Esophagus muscularis mucosa (tissue), 4 donors: Measurements from ENCODE around the gene SIRPA. TPM values are rescaled to one million over a fixed set of nuclear protein-coding genes. Genes with fewer than 3 reads are reported as not detected.

ENCODE experiments used
- DNase-seq: peaks from one replicate; pipeline ENCODE4 v3.0.0-alpha.2; 2017; ENCODE audit errors: extremely low spot score
- H3K27ac ChIP-seq, 4 donors: fragments of 200-600 bp; sonication (generic); replicated peaks in 1 of 4; 1 replicate in 3 of 4; 2 replicates in 1 of 4; pipeline ENCODE4 v1.5.1; 2016 to 2019; ENCODE audit warnings: mild to moderate bottlenecking in 1 of 4
- H3K27me3 ChIP-seq, 4 donors: fragments of 200-600 bp; sonication (generic); one replicate each; pipeline versions ENCODE4 v1.5.1 to v1.6.0; 2016 to 2019
- H3K36me3 ChIP-seq, 4 donors: fragments of 200-600 bp; sonication (generic); one replicate each; pipeline ENCODE4 v1.5.1; 2016 to 2019
- H3K4me1 ChIP-seq, 4 donors: fragments of 200-600 bp; sonication (generic); one replicate each; pipeline ENCODE4 v1.5.1; 2016 to 2019
- H3K4me3 ChIP-seq, 4 donors: fragments of 200-600 bp; sonication (generic); 1 replicate in 2 of 4; 2 replicates in 2 of 4; pipeline ENCODE4 v1.5.1; 2016 to 2019; ENCODE audit warnings: mild to moderate bottlenecking in 4 of 4, moderate library complexity in 1 of 4
- H3K9me3 ChIP-seq, 4 donors: fragments of 200-600 bp; sonication (generic); 1 replicate in 3 of 4; 2 replicates in 1 of 4; pipeline ENCODE4 v1.5.1; 2016 to 2019
- CTCF ChIP-seq, 3 experiments: fragments of 200-600 bp in 2 of 3; fragments of 450-650 bp in 1 of 3; sonication (generic) in 2 of 3; IDR thresholded peaks; one replicate each; pipeline ENCODE4 v1.5.1; 2017 to 2019; ENCODE audit warnings: antibody characterized with exemption in 3 of 3, mild to moderate bottlenecking in 2 of 3, moderate library complexity in 1 of 3
- EP300 ChIP-seq: sonication (generic); formaldehyde crosslinking; IDR thresholded peaks from one replicate; pipeline ENCODE4 v1.6.1; 2017; ENCODE audit warnings: antibody characterized with exemption
- POLR2A ChIP-seq: fragments of 450-650 bp; IDR thresholded peaks from one replicate; pipeline ENCODE4 v1.6.1; 2017; ENCODE audit warnings: antibody characterized with exemption, moderate library complexity, mild to moderate bottlenecking, low read depth
- POLR2AphosphoS5 ChIP-seq, 2 donors: sonication (generic); formaldehyde crosslinking; IDR thresholded peaks; one replicate each; pipeline ENCODE4 v1.6.1; 2017; ENCODE audit warnings: antibody characterized with exemption in 2 of 2
- WGBS: methylation state at CpG from one replicate; pipeline ENCODE4 v1.1.5; 2018; 5-methylcytosine and 5-hydroxymethylcytosine counted together
- intact Hi-C: fragments of 100-400 bp; cut with DNase I; formaldehyde crosslinking; loops from one replicate; pipeline ENCODE4 v1.15.1; 2023
- total RNA-seq, 4 donors: library from RNA; depleted of rRNA; stranded (reverse); fragments of >200 nt; gene quantifications; one replicate each; pipeline versions ENCODE4 v1.1.0 to v1.2.1, GENCODE V29; 2016

SIRPA gene
- total RNA-seq, 4 donors from 2014 or later: 19.5 to 39.8 (median 32.5) TPM

- intact Hi-C loops: no loop called here
- H3K4me3 ChIP-seq: no peak overlapping the region
- no peak overlapping the region for H3K27ac ChIP-seq
- no peaks in the 10 kb centered on the region for H3K36me3 ChIP-seq
- H3K27me3 ChIP-seq: no peaks in the 10 kb centered on the region
- 59% methylated on average over 8 of the region's 8 CpGs for WGBS
- no peak for DNase-seq
- H3K9me3 ChIP-seq: no peaks in the 10 kb centered on the region
- no peaks in the 10 kb centered on the region for H3K4me1 ChIP-seq
- TF ChIP-seq EP300: no peak
- no peak for TF ChIP-seq POLR2AphosphoS5 (IDR thresholded peaks at IDR 0.05)
- no peak for TF ChIP-seq CTCF (IDR thresholded peaks at IDR 0.05)
- TF ChIP-seq POLR2A: no peak
Observed at GRCh38 chr20:1861996-1862662, 33.1 kb upstream of the SIRPA start.

- TF ChIP-seq EP300: no peak
- no peak for TF ChIP-seq POLR2AphosphoS5 (IDR thresholded peaks at IDR 0.05)
- no peak for TF ChIP-seq POLR2A
- no peak for TF ChIP-seq CTCF (IDR thresholded peaks at IDR 0.05)
- H3K36me3 ChIP-seq: no peaks in the 10 kb centered on the region
- no peaks in the 10 kb centered on the region for H3K9me3 ChIP-seq
- no peak for DNase-seq
- peaks cover 0 to 3% (median 0%) of the 10 kb centered on the region in 4 donors for H3K27me3 ChIP-seq
- intact Hi-C loops: no loop called here
- no peaks in the 10 kb centered on the region for H3K4me1 ChIP-seq
- H3K27ac ChIP-seq: no peak overlapping the region
- no peak overlapping the region for H3K4me3 ChIP-seq
- 76% methylated on average over 4 of the region's 4 CpGs for WGBS
Observed at GRCh38 chr20:1862663-1863053, 32.5 kb upstream of the SIRPA start.

- DNase-seq: no peak
- Histone ChIP-seq H3K27ac (no peak overlapping the region), H3K36me3 (no peaks in the 10 kb centered on the region), H3K9me3 (no peaks in the 10 kb centered on the region), H3K4me1 (no peaks in the 10 kb centered on the region), H3K27me3 (peaks cover 0 to 7% (median 1%) of the 10 kb centered on the region in 4 donors), H3K4me3 (no peak overlapping the region)
- intact Hi-C loops: no loop called here
- 62% methylated on average over 1 of the region's 1 CpG for WGBS
- TF ChIP-seq CTCF (IDR thresholded peaks at IDR 0.05) (no peak), POLR2A (no peak), POLR2AphosphoS5 (IDR thresholded peaks at IDR 0.05) (no peak)
Observed at GRCh38 chr20:1863296-1863695, 31.9 kb upstream of the SIRPA start.

GRCh38 chr20:1866834-1867233 is 28.4 kb upstream of the SIRPA start:
- no peaks in the 10 kb centered on the region for H3K9me3 ChIP-seq
- H3K27me3 ChIP-seq: peaks cover 0 to 15% (median 4%) of the 10 kb centered on the region in 4 donors
- WGBS: 48% methylated on average over 3 of the region's 3 CpGs
- no peaks in the 10 kb centered on the region for H3K4me1 ChIP-seq
- no peak overlapping the region for H3K4me3 ChIP-seq
- H3K27ac ChIP-seq: no peak overlapping the region
- no peaks in the 10 kb centered on the region for H3K36me3 ChIP-seq
- TF ChIP-seq POLR2AphosphoS5 (IDR thresholded peaks at IDR 0.05) (no peak), EP300 (no peak), CTCF (IDR thresholded peaks at IDR 0.05) (no peak), POLR2A (no peak)
- no peak for DNase-seq
- intact Hi-C loops: no loop called here
